Nephron (organoid): Measurements from ENCODE around the gene QRFP.

Experiments
- H3K27ac Mint-ChIP-seq, 3 experiments: 2 replicates each; pipeline ENCODE4 v1.8.0; 2020; ENCODE audit warnings: mixed read lengths in 3 of 3, mild to moderate bottlenecking in 2 of 3, moderate library complexity in 1 of 3
- H3K27me3 Mint-ChIP-seq: 2 replicates; pipeline ENCODE4 v1.8.0; 2021; ENCODE audit warnings: low read depth, mild to moderate bottlenecking, moderate library complexity, mixed read lengths
- H3K36me3 Mint-ChIP-seq: 2 replicates; pipeline ENCODE4 v1.8.0; 2020; ENCODE audit warnings: low read depth, mixed read lengths
- H3K4me1 Mint-ChIP-seq: 2 replicates; pipeline ENCODE4 v1.8.0; 2020; ENCODE audit warnings: mixed read lengths
- H3K4me3 Mint-ChIP-seq, 3 experiments: 2 replicates each; pipeline ENCODE4 v1.8.0; 2020; ENCODE audit warnings: mild to moderate bottlenecking in 3 of 3, mixed read lengths in 3 of 3, moderate library complexity in 2 of 3
- H3K9me3 Mint-ChIP-seq: 2 replicates; pipeline ENCODE4 v1.8.0; 2020; ENCODE audit warnings: mixed read lengths
- CTCF ChIP-seq, 3 experiments: fragments of 200-600 bp; sonication (generic); IDR thresholded peaks; one replicate each; pipeline ENCODE4 v1.5.0; 2021; ENCODE audit warnings: antibody characterized with exemption in 3 of 3; ENCODE audit not compliant: unreplicated experiment in 3 of 3

Gene QRFP

GRCh38 chr9:130893341-130894101, 3.1 kb downstream of the QRFP start:
- Mint-ChIP-seq H3K4me1 (peaks cover 21% of the 10 kb centered on the region), H3K27me3 (peaks cover 6% of the 10 kb centered on the region), H3K9me3 (no peaks in the 10 kb centered on the region), H3K4me3 (no peak overlapping the region), H3K36me3 (peaks cover 12% of the 10 kb centered on the region), H3K27ac (peak overlapping the region; percentile 13 to 51 (median 35))
- TF ChIP-seq CTCF (IDR thresholded peaks at IDR 0.05; ENCODE audit: unreplicated experiment in 3 of 3): peak; percentile 28 to 49 (median 36)

- Mint-ChIP-seq H3K9me3 (no peaks in the 10 kb centered on the region), H3K4me3 (no peak overlapping the region), H3K27ac (peak overlapping the region in 2 of 3 experiments; percentile 35 to 51)
Observed at GRCh38 chr9:130892477-130893304, 3.9 kb downstream of the QRFP start.

GRCh38 chr9:130891688-130892476, 4.7 kb downstream of the QRFP start:
- no peak for TF ChIP-seq CTCF (IDR thresholded peaks at IDR 0.05; ENCODE audit: unreplicated experiment in 3 of 3)
- H3K4me3 Mint-ChIP-seq: no peak overlapping the region
- peaks cover 3% of the 10 kb centered on the region for H3K27me3 Mint-ChIP-seq

More at GRCh38 chr9:130892477-130893304, 3.9 kb downstream of the QRFP start:
- Mint-ChIP-seq H3K4me1 (peaks cover 21% of the 10 kb centered on the region), H3K27me3 (peaks cover 5% of the 10 kb centered on the region), H3K36me3 (peaks cover 21% of the 10 kb centered on the region)
- TF ChIP-seq CTCF (IDR thresholded peaks at IDR 0.05; ENCODE audit: unreplicated experiment in 3 of 3): no peak

GRCh38 chr9:130890870-130891687, 5.5 kb downstream of the QRFP start:
- Mint-ChIP-seq H3K4me1 (peaks cover 21% of the 10 kb centered on the region), H3K27ac (no peak overlapping the region), H3K9me3 (no peaks in the 10 kb centered on the region), H3K4me3 (no peak overlapping the region), H3K27me3 (peaks cover 3% of the 10 kb centered on the region), H3K36me3 (peaks cover 35% of the 10 kb centered on the region)
- no peak for TF ChIP-seq CTCF (IDR thresholded peaks at IDR 0.05; ENCODE audit: unreplicated experiment in 3 of 3)

More at GRCh38 chr9:130891688-130892476, 4.7 kb downstream of the QRFP start:
- H3K27ac Mint-ChIP-seq: peak overlapping the region in 1 of 3 experiments; percentile 51
- no peaks in the 10 kb centered on the region for H3K9me3 Mint-ChIP-seq
- peaks cover 21% of the 10 kb centered on the region for H3K4me1 Mint-ChIP-seq
- H3K36me3 Mint-ChIP-seq: peaks cover 28% of the 10 kb centered on the region

- Mint-ChIP-seq H3K36me3 (peaks cover 44% of the 10 kb centered on the region), H3K9me3 (no peaks in the 10 kb centered on the region), H3K4me1 (peaks cover 20% of the 10 kb centered on the region), H3K27ac (no peak overlapping the region), H3K4me3 (no peak overlapping the region), H3K27me3 (no peaks in the 10 kb centered on the region)
- TF ChIP-seq CTCF (IDR thresholded peaks at IDR 0.05; ENCODE audit: unreplicated experiment in 3 of 3): no peak
Observed at GRCh38 chr9:130890124-130890523, 6.5 kb downstream of the QRFP start.
